HL-60 (cell line): ENCODE measurements around the gene PRDM15.

Experiments
- POLR2AphosphoS5 ChIP-seq: IDR thresholded peaks from 2 replicates; pipeline ENCODE4 v1.6.1; 2012; ENCODE audit warnings: low read depth
- TF ChIP-seq, protein P1 (sequence below): IDR thresholded peaks from one replicate; pipeline ENCODE4 v1.5.1; 2011; ENCODE audit warnings: low read length, control low read depth, inconsistent platforms; ENCODE audit not compliant: insufficient read depth

DNA sequence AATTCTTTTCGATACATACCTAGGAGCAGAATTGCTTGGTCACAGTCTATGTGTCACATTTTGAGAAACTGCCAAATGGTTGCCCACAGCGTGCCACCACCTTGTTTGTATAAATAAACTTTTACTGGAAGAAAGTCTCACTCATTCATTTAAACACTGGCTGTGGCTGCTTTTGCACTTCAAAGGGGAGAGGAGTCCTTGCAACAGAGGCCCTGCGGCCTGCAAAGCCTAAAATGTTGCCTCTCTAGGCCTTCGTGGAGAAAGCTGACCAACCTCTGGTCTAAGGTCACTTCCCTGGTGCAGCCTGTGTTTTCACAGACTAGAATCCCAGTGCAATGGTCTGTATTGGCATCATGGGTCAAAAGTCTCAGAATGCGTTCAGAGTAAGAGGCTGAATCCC, 120.6 kb downstream of the PRDM15 start:
- TF ChIP-seq, protein P1, sequence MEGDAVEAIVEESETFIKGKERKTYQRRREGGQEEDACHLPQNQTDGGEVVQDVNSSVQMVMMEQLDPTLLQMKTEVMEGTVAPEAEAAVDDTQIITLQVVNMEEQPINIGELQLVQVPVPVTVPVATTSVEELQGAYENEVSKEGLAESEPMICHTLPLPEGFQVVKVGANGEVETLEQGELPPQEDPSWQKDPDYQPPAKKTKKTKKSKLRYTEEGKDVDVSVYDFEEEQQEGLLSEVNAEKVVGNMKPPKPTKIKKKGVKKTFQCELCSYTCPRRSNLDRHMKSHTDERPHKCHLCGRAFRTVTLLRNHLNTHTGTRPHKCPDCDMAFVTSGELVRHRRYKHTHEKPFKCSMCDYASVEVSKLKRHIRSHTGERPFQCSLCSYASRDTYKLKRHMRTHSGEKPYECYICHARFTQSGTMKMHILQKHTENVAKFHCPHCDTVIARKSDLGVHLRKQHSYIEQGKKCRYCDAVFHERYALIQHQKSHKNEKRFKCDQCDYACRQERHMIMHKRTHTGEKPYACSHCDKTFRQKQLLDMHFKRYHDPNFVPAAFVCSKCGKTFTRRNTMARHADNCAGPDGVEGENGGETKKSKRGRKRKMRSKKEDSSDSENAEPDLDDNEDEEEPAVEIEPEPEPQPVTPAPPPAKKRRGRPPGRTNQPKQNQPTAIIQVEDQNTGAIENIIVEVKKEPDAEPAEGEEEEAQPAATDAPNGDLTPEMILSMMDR, result no peak
- TF ChIP-seq POLR2AphosphoS5, result no peak
